ENCODE measurements around the gene NEDD4L. TPM values are rescaled to one million over a fixed set of nuclear protein-coding genes. Genes with fewer than 3 reads are reported as not detected.

Gene NEDD4L
- total RNA-seq, 1 donor from 2014 or later, result 9.7 TPM

- peak; percentile 14 to 58 for DNase-seq (ENCODE audit: low read depth in 2 of 2)
Observed at GRCh38 chr18:58051765-58052460, 7.9 kb downstream of the NEDD4L start.

- DNase-seq (ENCODE audit: low read depth in 2 of 2), result no peak
Observed at GRCh38 chr18:58052960-58053359, 8.9 kb downstream of the NEDD4L start.

GRCh38 chr18:58054041-58054781 lies 10.2 kb downstream of the NEDD4L start:
- DNase-seq (ENCODE audit: low read depth in 2 of 2), result no peak

- no peak for DNase-seq (ENCODE audit: low read depth in 2 of 2)
Observed at GRCh38 chr18:58055890-58056558, 12.0 kb downstream of the NEDD4L start.

- DNase-seq (ENCODE audit: low read depth in 2 of 2), result no peak
Observed at GRCh38 chr18:58056852-58057251, 12.8 kb downstream of the NEDD4L start.

GRCh38 chr18:58057291-58057965 lies 13.4 kb downstream of the NEDD4L start:
- DNase-seq (ENCODE audit: low read depth in 2 of 2), result no peak

- DNase-seq (ENCODE audit: low read depth in 2 of 2), result no peak
Observed at GRCh38 chr18:58058720-58059119, 14.7 kb downstream of the NEDD4L start.

- DNase-seq (ENCODE audit: low read depth in 2 of 2), result no peak
Observed at GRCh38 chr18:58060254-58060653, 16.2 kb downstream of the NEDD4L start.

- no peak for DNase-seq (ENCODE audit: low read depth in 2 of 2)
Observed at GRCh38 chr18:58061349-58061748, 17.3 kb downstream of the NEDD4L start.

GRCh38 chr18:58064406-58064998 lies 20.5 kb downstream of the NEDD4L start:
- DNase-seq (ENCODE audit: low read depth in 2 of 2), result no peak

GRCh38 chr18:58065956-58066355 lies 21.9 kb downstream of the NEDD4L start:
- no peak for DNase-seq (ENCODE audit: low read depth in 2 of 2)

GRCh38 chr18:58067601-58068000 lies 23.6 kb downstream of the NEDD4L start:
- DNase-seq (ENCODE audit: low read depth in 2 of 2), result no peak

GRCh38 chr18:58069099-58069498 lies 25.1 kb downstream of the NEDD4L start:
- no peak for DNase-seq (ENCODE audit: low read depth in 2 of 2)

GRCh38 chr18:58069721-58070292 lies 25.8 kb downstream of the NEDD4L start:
- DNase-seq (ENCODE audit: low read depth in 2 of 2), result no peak

- DNase-seq (ENCODE audit: low read depth in 2 of 2), result no peak
Observed at GRCh38 chr18:58076052-58076451, 32.0 kb downstream of the NEDD4L start.

GRCh38 chr18:58077329-58077728 lies 33.3 kb downstream of the NEDD4L start:
- DNase-seq (ENCODE audit: low read depth in 2 of 2), result no peak

GRCh38 chr18:58078889-58079573 lies 35.0 kb downstream of the NEDD4L start:
- no peak for DNase-seq (ENCODE audit: low read depth in 2 of 2)

GRCh38 chr18:58080451-58080850 lies 36.4 kb downstream of the NEDD4L start:
- no peak for DNase-seq (ENCODE audit: low read depth in 2 of 2)

- DNase-seq (ENCODE audit: low read depth in 2 of 2), result no peak
Observed at GRCh38 chr18:58087928-58088690, 44.1 kb downstream of the NEDD4L start.

GRCh38 chr18:58088691-58089065 lies 44.7 kb downstream of the NEDD4L start:
- DNase-seq (ENCODE audit: low read depth in 2 of 2), result no peak
